Testis (tissue), 3 donors: ENCODE results near the gene CCR5. TPM values are rescaled to one million over a fixed set of nuclear protein-coding genes. Genes with fewer than 3 reads are reported as not detected.

ENCODE experiments used
- DNase-seq: peaks from one replicate; pipeline ENCODE4 v3.0.0-alpha.2; 2019
- H3K27ac ChIP-seq, 2 donors: fragments of 200-600 bp; sonication (generic); one replicate each; pipeline ENCODE4 v1.5.1; 2019
- H3K27me3 ChIP-seq: fragments of 200-600 bp; sonication (generic); one replicate; pipeline ENCODE4 v1.5.1; 2019
- H3K36me3 ChIP-seq: fragments of 200-600 bp; sonication (generic); one replicate; pipeline ENCODE4 v1.5.1; 2017; ENCODE audit warnings: low read depth; ENCODE audit errors: missing control alignments
- H3K4me1 ChIP-seq: fragments of 200-600 bp; sonication (generic); one replicate; pipeline ENCODE4 v1.5.1; 2019
- H3K4me3 ChIP-seq, 2 donors: fragments of 200-600 bp; sonication (generic); one replicate each; pipeline ENCODE4 v1.5.1; 2017 to 2019
- H3K9me3 ChIP-seq: fragments of 200-600 bp; sonication (generic); one replicate; pipeline ENCODE4 v1.5.1; 2017
- CTCF ChIP-seq, 3 experiments: fragments of 450-650 bp in 2 of 3; fragments of 200-600 bp in 1 of 3; sonication (generic) in 1 of 3; IDR thresholded peaks; one replicate each; pipeline ENCODE4 v1.5.1; 2016 to 2019; ENCODE audit warnings: antibody characterized with exemption in 3 of 3, mild to moderate bottlenecking in 2 of 3, moderate library complexity in 1 of 3
- POLR2A ChIP-seq: fragments of 450-650 bp; IDR thresholded peaks from one replicate; pipeline ENCODE4 v1.6.1; 2017; ENCODE audit warnings: antibody characterized with exemption, mild to moderate bottlenecking, moderate library complexity
- WGBS, 2 donors: methylation state at CpG; one replicate each; pipeline ENCODE4 v1.1.5; 2018; 5-methylcytosine and 5-hydroxymethylcytosine counted together
- intact Hi-C: fragments of 100-400 bp; cut with DNase I; formaldehyde crosslinking; loops from one replicate; pipeline ENCODE4 v1.15.1; 2023; ENCODE audit warnings: low total_unique reads
- polyA plus RNA-seq: library from polyadenylated mRNA; stranded (reverse); fragments of 350-450 nt; fragmentation: Illumina TruSeq; extraction: RNeasy Lipid Tissue Mini Kit (QIAGEN cat#74804); gene quantifications from one replicate; pipeline ENCODE4 v1.2.3, GENCODE V29; 2014; ENCODE audit warnings: low read depth, low replicate concordance; ENCODE audit not compliant: insufficient read depth
- total RNA-seq, 2 donors: library from RNA; depleted of rRNA; stranded (reverse); fragments of >200 nt; gene quantifications; one replicate each; pipeline ENCODE4 v1.2.3, GENCODE V29; 2016

Gene CCR5
- total and polyA plus RNA-seq, 3 donors from 2014 or later = 0.56 to 3.3 TPM; not detected in 1

DNA sequence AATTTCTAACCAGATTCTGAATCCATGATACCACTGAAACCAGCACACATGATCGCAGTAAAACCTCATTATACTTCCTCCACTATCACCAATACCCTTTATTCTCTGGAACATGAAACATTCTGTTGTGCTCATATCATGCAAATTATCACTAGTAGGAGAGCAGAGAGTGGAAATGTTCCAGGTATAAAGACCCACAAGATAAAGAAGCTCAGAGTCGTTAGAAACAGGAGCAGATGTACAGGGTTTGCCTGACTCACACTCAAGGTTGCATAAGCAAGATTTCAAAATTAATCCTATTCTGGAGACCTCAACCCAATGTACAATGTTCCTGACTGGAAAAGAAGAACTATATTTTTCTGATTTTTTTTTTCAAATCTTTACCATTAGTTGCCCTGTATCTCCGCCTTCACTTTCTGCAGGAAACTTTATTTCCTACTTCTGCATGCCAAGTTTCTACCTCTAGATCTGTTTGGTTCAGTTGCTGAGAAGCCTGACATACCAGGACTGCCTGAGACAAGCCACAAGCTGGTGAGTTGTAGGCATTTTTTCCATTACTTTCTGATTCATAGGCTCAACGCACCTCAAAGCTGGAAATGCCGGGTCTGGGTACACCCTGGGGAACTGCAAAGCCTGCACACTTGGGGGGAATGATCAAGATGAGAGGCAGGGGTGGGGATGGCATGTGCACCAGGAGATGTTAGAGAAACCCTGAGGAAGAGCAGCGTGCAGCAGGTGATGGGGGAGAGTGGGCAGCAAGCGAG lies 16.9 kb upstream of the CCR5 start, which contains the start of gene CCR2:
TSS of gene CCR2 (plus strand) at position 465 of the 764 bp plus-strand sequence. CDS start 3,417 bp downstream, outside the sequence.
- H3K27ac ChIP-seq = no peak within 1 kb of the TSS
- H3K36me3 ChIP-seq = no peaks in the 10 kb centered on the region
- no peak for TF ChIP-seq POLR2A
- DNase-seq = no peak
- H3K9me3 ChIP-seq = no peaks in the 10 kb centered on the region
- no peaks in the 10 kb centered on the region for H3K27me3 ChIP-seq
- no peaks in the 10 kb centered on the region for H3K4me1 ChIP-seq
- WGBS, 2 donors = 70 to 75% methylated on average over 6 to 7 of the region's 7 CpGs
- H3K4me3 ChIP-seq = no peak within 1 kb of the TSS
- intact Hi-C loops = no loop called here

DNA sequence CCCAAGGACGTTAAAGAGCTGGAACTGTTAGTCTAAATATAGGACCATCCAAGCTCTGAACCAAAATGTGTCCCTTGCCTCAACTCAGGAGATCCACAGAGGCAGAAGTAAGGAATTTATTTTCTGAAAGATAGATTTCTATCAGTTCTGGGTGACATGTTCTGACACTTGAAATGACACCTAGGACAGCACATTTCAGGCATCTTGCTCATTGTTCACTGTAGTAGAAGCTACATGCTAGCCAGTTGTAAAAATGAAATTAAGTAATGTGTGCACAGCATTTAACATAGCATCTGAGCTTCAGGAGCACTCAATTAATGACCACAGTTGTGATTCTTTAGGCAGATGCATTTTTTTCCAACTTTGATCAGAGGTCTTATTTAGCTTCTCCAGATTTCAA lies 16.3 kb upstream of the CCR5 start:
- H3K9me3 ChIP-seq = no peaks in the 10 kb centered on the region
- TF ChIP-seq POLR2A (no peak), CTCF (IDR thresholded peaks at IDR 0.05) (no peak)
- no peak for DNase-seq
- 74% methylated on average over 1 of the region's 1 CpG; no CpG with 5 or more reads in 1 of the 2 donors for WGBS, 2 donors
- no peaks in the 10 kb centered on the region for H3K27me3 ChIP-seq
- intact Hi-C loops = no loop called here
- H3K4me3 ChIP-seq = no peak overlapping the region
- no peak overlapping the region for H3K27ac ChIP-seq
- no peaks in the 10 kb centered on the region for H3K36me3 ChIP-seq
- no peaks in the 10 kb centered on the region for H3K4me1 ChIP-seq

GRCh38 chr3:46354984-46355383 lies 15.8 kb upstream of the CCR5 start:
- intact Hi-C loops = no loop called here
- DNase-seq = no peak
- Histone ChIP-seq H3K4me1 (no peaks in the 10 kb centered on the region), H3K27ac (no peak overlapping the region), H3K4me3 (no peak overlapping the region), H3K9me3 (no peaks in the 10 kb centered on the region), H3K27me3 (no peaks in the 10 kb centered on the region), H3K36me3 (no peaks in the 10 kb centered on the region)
- no peak for TF ChIP-seq POLR2A
- no peak for TF ChIP-seq CTCF (IDR thresholded peaks at IDR 0.05)

DNA sequence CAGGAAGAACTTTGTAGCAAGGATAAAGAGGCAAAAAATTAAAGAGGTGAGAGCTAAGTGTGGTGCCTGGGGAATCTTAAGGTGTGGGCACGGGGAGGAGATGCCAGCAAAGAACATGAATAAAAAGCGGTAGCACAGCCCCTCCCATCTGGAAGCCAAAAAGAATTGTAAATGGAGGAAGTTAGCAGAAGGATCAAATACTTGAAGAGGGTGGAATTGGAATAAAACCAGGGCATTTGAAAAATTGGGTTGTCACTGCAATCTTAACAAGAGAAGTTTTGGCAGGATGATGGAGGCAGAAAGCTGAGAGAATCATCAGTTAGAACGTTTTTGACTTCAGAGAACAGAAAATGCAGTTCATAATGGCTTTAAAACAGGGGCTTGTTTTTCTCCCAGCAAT lies 14.5 kb upstream of the CCR5 start:
- no peak for DNase-seq
- no peak for TF ChIP-seq CTCF (IDR thresholded peaks at IDR 0.05)
- TF ChIP-seq POLR2A = no peak
- WGBS, 2 donors = 68 to 71% methylated on average over 3 of the region's 3 CpGs
- no peaks in the 10 kb centered on the region for H3K27me3 ChIP-seq
- H3K4me1 ChIP-seq = no peaks in the 10 kb centered on the region
- H3K9me3 ChIP-seq = no peaks in the 10 kb centered on the region
- intact Hi-C loops = no loop called here
- H3K4me3 ChIP-seq = no peak overlapping the region
- no peak overlapping the region for H3K27ac ChIP-seq
- H3K36me3 ChIP-seq = no peaks in the 10 kb centered on the region

- intact Hi-C loops = no loop called here
- no peak overlapping the region for H3K4me3 ChIP-seq
- no peaks in the 10 kb centered on the region for H3K36me3 ChIP-seq
- no peaks in the 10 kb centered on the region for H3K27me3 ChIP-seq
- no peaks in the 10 kb centered on the region for H3K4me1 ChIP-seq
- no peak overlapping the region for H3K27ac ChIP-seq
- 80 to 81% methylated on average over 4 of the region's 4 CpGs for WGBS, 2 donors
- DNase-seq = no peak
- no peak for TF ChIP-seq POLR2A
- no peak for TF ChIP-seq CTCF (IDR thresholded peaks at IDR 0.05)
- no peaks in the 10 kb centered on the region for H3K9me3 ChIP-seq
Measured at GRCh38 chr3:46356909-46357308, 13.8 kb upstream of the CCR5 start.
